K562 (cell line): ENCODE data around the gene ATP5PD. TPM values are rescaled to one million over a fixed set of nuclear protein-coding genes. Genes with fewer than 3 reads are reported as not detected.

ENCODE experiments used
- CBFA2T2 ChIP-seq: fragments of 450-650 bp; conservative IDR thresholded peaks from 2 replicates; pipeline ENCODE4 v1.6.1; 2017; ENCODE audit warnings: mild to moderate bottlenecking
- CBFA2T3 ChIP-seq: fragments of 450-650 bp; IDR thresholded peaks from 2 replicates; pipeline ENCODE4 v1.6.1; 2017
- CTCF ChIP-seq, 3 experiments: IDR thresholded peaks in 2 of 3; conservative IDR thresholded peaks in 1 of 3; 2 replicates each; pipeline ENCODE4 v1.5.1; 2011 to 2012; ENCODE audit warnings: low read length in 3 of 3, mild to moderate bottlenecking in 3 of 3, control low read depth in 2 of 3, improper control_type of control experiment in 1 of 3, inconsistent platforms in 1 of 3, low read depth in 1 of 3, mixed read lengths in 1 of 3, moderate library complexity in 1 of 3; ENCODE audit not compliant: insufficient read depth in 2 of 3
- DACH1 ChIP-seq: fragments of 450-650 bp; IDR thresholded peaks from 2 replicates; pipeline ENCODE4 v1.6.1; 2018; ENCODE audit not compliant: partially characterized antibody
- FOXP4 ChIP-seq: sonication (generic); formaldehyde crosslinking; IDR thresholded peaks from 2 replicates; pipeline ENCODE4 v1.8.0; 2022; ENCODE audit warnings: mild to moderate bottlenecking, missing genetic modification reagents, borderline replicate concordance
- HDGF ChIP-seq: fragments of 450-650 bp; IDR thresholded peaks from 2 replicates; pipeline ENCODE4 v1.6.1; 2016
- IFI16 ChIP-seq: fragments of 250-450 bp; sonication (Bioruptor Pico); IDR thresholded peaks from 2 replicates; pipeline ENCODE4 v2.1.2; 2022; ENCODE audit warnings: mild to moderate bottlenecking, inconsistent platforms
- KLF10 ChIP-seq: fragments of 250-450 bp; sonication (Bioruptor Pico); IDR thresholded peaks from 2 replicates; pipeline ENCODE4 v1.6.1; 2021; ENCODE audit warnings: matching md5 sums
- KLF6 ChIP-seq: fragments of 250-450 bp; sonication (Bioruptor Pico); IDR thresholded peaks from 2 replicates; pipeline ENCODE4 v1.4.0; 2020; ENCODE audit warnings: mild to moderate bottlenecking, moderate library complexity, borderline replicate concordance
- MYBL2 ChIP-seq, 2 experiments: fragments of 450-650 bp in 1 of 2; sonication (generic) in 1 of 2; formaldehyde crosslinking in 1 of 2; IDR thresholded peaks; 2 replicates each; pipeline versions ENCODE4 v1.6.1 to v1.8.1; 2017 to 2022; ENCODE audit warnings: borderline replicate concordance in 1 of 2, inconsistent platforms in 1 of 2, low read depth in 1 of 2, mild to moderate bottlenecking in 1 of 2, missing genetic modification reagents in 1 of 2, moderate library complexity in 1 of 2
- MYNN ChIP-seq, 2 experiments: sonication (generic); formaldehyde crosslinking in 1 of 2; IDR thresholded peaks; 2 replicates each; pipeline versions ENCODE4 v1.5.0 to v1.6.1; 2016 to 2020; ENCODE audit warnings: antibody characterized with exemption in 1 of 2, missing genetic modification reagents in 1 of 2
- NFYB ChIP-seq: IDR thresholded peaks from 2 replicates; pipeline ENCODE4 v1.6.1; 2011; ENCODE audit warnings: mild to moderate bottlenecking, moderate library complexity; ENCODE audit not compliant: insufficient read length; ENCODE audit errors: extremely low read depth
- NR3C1 ChIP-seq: sonication (generic); formaldehyde crosslinking; IDR thresholded peaks from 2 replicates; pipeline ENCODE4 v1.8.1; 2022; ENCODE audit warnings: missing genetic modification reagents
- PTRF ChIP-seq: fragments of 450-650 bp; IDR thresholded peaks from 2 replicates; pipeline ENCODE4 v1.6.1; 2016; ENCODE audit warnings: mild to moderate bottlenecking, missing genetic modification characterization, missing compliant biosample characterization
- SUPT5H ChIP-seq: fragments of 450-650 bp; IDR thresholded peaks from 2 replicates; pipeline ENCODE4 v1.6.1; 2016
- TBP ChIP-seq: optimal IDR thresholded peaks from 2 replicates; pipeline ENCODE3; 2011; ENCODE audit warnings: low read depth, low read length, improper control_type of control experiment
- XRCC3 ChIP-seq: fragments of 450-650 bp; IDR thresholded peaks from 2 replicates; pipeline ENCODE4 v1.6.1; 2017; ENCODE audit warnings: mild to moderate bottlenecking, moderate library complexity
- ZBTB11 ChIP-seq, 3 experiments: fragments of 200-800 bp in 1 of 3; fragments of 250-450 bp in 1 of 3; fragments of 450-650 bp in 1 of 3; sonication (Bioruptor Pico) in 1 of 3; sonication (Bioruptor generic) in 1 of 3; formaldehyde crosslinking in 1 of 3; IDR thresholded peaks; 2 replicates each; pipeline versions ENCODE4 v1.6.1 to v1.8.0; 2016 to 2022; ENCODE audit warnings: mild to moderate bottlenecking in 2 of 3, missing genetic modification characterization in 2 of 3, missing compliant biosample characterization in 1 of 3, moderate library complexity in 1 of 3
- ZNF175 ChIP-seq: fragments of 200-800 bp; sonication (Bioruptor generic); IDR thresholded peaks from 2 replicates; pipeline ENCODE4 v1.6.1; 2016; ENCODE audit warnings: low read depth, mild to moderate bottlenecking, missing genetic modification characterization, missing compliant biosample characterization
- ZNF445 ChIP-seq: fragments of 250-450 bp; sonication (Bioruptor Pico); IDR thresholded peaks from 2 replicates; pipeline ENCODE4 v1.4.0; 2020; ENCODE audit warnings: low read depth, mild to moderate bottlenecking, moderate library complexity
- polyA plus RNA-seq, 8 experiments: library from polyadenylated mRNA; depleted of rRNA in 4 of 8; stranded (reverse) in 5 of 8; unstranded in 3 of 8; fragments of >200 nt; fragmentation: Nextera tagmentation in 2 of 8; fragmentation: Illumina TruSeq in 1 of 8; extraction: Ambion mirVana in 2 of 8; extraction: Trizol in 1 of 8; gene quantifications; 2 replicates each; pipeline versions ENCODE4 v1.2.1 to v1.2.3, GENCODE V29; 2011 to 2014; ENCODE audit warnings: inconsistent platforms in 1 of 8, missing spikeins in 1 of 8
- total RNA-seq, 7 experiments: library from RNA; depleted of rRNA in 6 of 7; stranded (reverse); fragments of >200 nt in 6 of 7; fragmentation: Illumina TruSeq in 2 of 7; extraction: Trizol in 2 of 7; gene quantifications; 2 replicates each; pipeline versions ENCODE4 v1.2.1 to v1.2.3, GENCODE V29; 2011 to 2021; ENCODE audit warnings: low replicate concordance in 1 of 7

Gene ATP5PD
- total and polyA plus RNA-seq, 9 of the 15 experiments (the other 6 are each of a cell fraction or from before 2014, with no cell fraction given): 271 to 828 (median 432) TPM

GRCh38 chr17:75012346-75013091, 34.2 kb downstream of the ATP5PD start, which contains the start of gene MRPL58 (continued):
- no peak for TF ChIP-seq ZNF175 (CRISPR knock-in tag)
- 0 out of 2 replicates have a peak, but pooled peaks have one; percentile 45 for TF ChIP-seq MYNN (IDR thresholded peaks at IDR 0.05)
- no peak for TF ChIP-seq MYNN (CRISPR knock-in tag; IDR thresholded peaks at IDR 0.05)
- no peak for TF ChIP-seq CBFA2T2
- TF ChIP-seq TBP: peak; percentile 95
- TF ChIP-seq ZBTB11 (CRISPR knock-in tag; IDR thresholded peaks at IDR 0.05): peak; percentile 96 to 99 (median 98)
- no peak for TF ChIP-seq PTRF (tag)
- TF ChIP-seq ZNF445: no peak
- TF ChIP-seq DACH1: no peak
- TF ChIP-seq SUPT5H: peak; percentile 83
- TF ChIP-seq KLF6 (CRISPR knock-in tag): peak; percentile 75; the same call in 1 of the 2 replicates
- no peak for TF ChIP-seq HDGF
- TF ChIP-seq KLF10 (CRISPR knock-in tag): no peak
- no peak for TF ChIP-seq FOXP4 (CRISPR knock-in tag)
- TF ChIP-seq CBFA2T3: no peak
- TF ChIP-seq IFI16 (CRISPR knock-in tag): no peak
- TF ChIP-seq NR3C1 (CRISPR knock-in tag): peak; percentile 72; the same call in 1 of the 2 replicates
- peak; percentile 42 to 79 (median 51); a peak in 5 of 6 replicates for TF ChIP-seq CTCF (IDR thresholded peaks at IDR 0.05 in 2 of 3, conservative IDR thresholded peaks at IDR 0.05 in 1 of 3; ENCODE audit: insufficient read depth in 2 of 3, low read depth in 1 of 3, low read length in 3 of 3)
- TF ChIP-seq NFYB: no peak
- TF ChIP-seq MYBL2 (IDR thresholded peaks at IDR 0.05; ENCODE audit: low read depth): no peak
- TF ChIP-seq MYBL2 (CRISPR knock-in tag; IDR thresholded peaks at IDR 0.05; ENCODE audit: borderline replicate concordance): no peak
- no peak for TF ChIP-seq XRCC3
